ENCODE results near the gene CCDC102A.

- TF ChIP-seq CTCF (IDR thresholded peaks at IDR 0.05) (no peak), POLR2A (IDR thresholded peaks at IDR 0.05) (no peak)
Measured at GRCh38 chr16:57579361-57579665, 42.9 kb upstream of the CCDC102A start.

Measured in tibial nerve (tissue), 3 donors.